CD14-positive monocyte (primary cell): Measurements from ENCODE around the gene TMEM212. TPM values are rescaled to one million over a fixed set of nuclear protein-coding genes. Genes with fewer than 3 reads are reported as not detected.

Source experiments
- DNase-seq, 3 donors: peaks; one replicate each; pipeline ENCODE4 v3.0.0-alpha.2; 2011 to 2022
- H2AFZ ChIP-seq: 2 replicates; pipeline ENCODE4 v1.6.0; 2012; ENCODE audit warnings: mild to moderate bottlenecking, low read depth, low read length, inconsistent platforms; ENCODE audit not compliant: insufficient read depth, poor library complexity, severe bottlenecking
- H3K27ac ChIP-seq, 2 donors: 1 replicate in 1 of 2; 2 replicates in 1 of 2; pipeline ENCODE4 v1.5.1; 2012 to 2013; ENCODE audit warnings: low read length in 2 of 2, control low read depth in 1 of 2, inconsistent platforms in 1 of 2, low read depth in 1 of 2, mild to moderate bottlenecking in 1 of 2
- H3K27me3 ChIP-seq, 2 donors: one replicate each; pipeline versions ENCODE4 v1.6.0 to v1.6.1; 2011 to 2013; ENCODE audit warnings: low read length in 2 of 2; ENCODE audit not compliant: control insufficient read depth in 2 of 2, insufficient read depth in 2 of 2
- H3K36me3 ChIP-seq, 2 donors: replicated peaks in 1 of 2; 1 replicate in 1 of 2; 2 replicates in 1 of 2; pipeline versions ENCODE4 v1.5.1 to v1.6.1; 2012 to 2013; ENCODE audit warnings: low read length in 2 of 2, control low read depth in 1 of 2, inconsistent platforms in 1 of 2, mild to moderate bottlenecking in 1 of 2; ENCODE audit not compliant: insufficient read depth in 2 of 2, control insufficient read depth in 1 of 2
- H3K4me1 ChIP-seq, 2 donors: 1 replicate in 1 of 2; 2 replicates in 1 of 2; pipeline versions ENCODE4 v1.5.1 to v1.6.1; 2012 to 2013; ENCODE audit warnings: low read length in 2 of 2, control low read depth in 1 of 2, inconsistent platforms in 1 of 2, mild to moderate bottlenecking in 1 of 2, moderate library complexity in 1 of 2; ENCODE audit not compliant: insufficient read depth in 2 of 2, control insufficient read depth in 1 of 2
- H3K4me2 ChIP-seq: replicated peaks from 2 replicates; pipeline ENCODE3; 2012; ENCODE audit warnings: low read length, moderate library complexity, mild to moderate bottlenecking; ENCODE audit not compliant: poor library complexity, severe bottlenecking; ENCODE audit errors: extremely low read depth
- H3K4me3 ChIP-seq, 3 experiments: fragments of 200-600 bp in 1 of 3; sonication (generic) in 1 of 3; replicated peaks in 1 of 3; 1 replicate in 2 of 3; 2 replicates in 1 of 3; pipeline ENCODE4 v1.5.1; 2011 to 2013; ENCODE audit warnings: low read length in 3 of 3, mild to moderate bottlenecking in 3 of 3, control low read depth in 2 of 3, low read depth in 2 of 3, inconsistent platforms in 1 of 3, moderate library complexity in 1 of 3
- H3K79me2 ChIP-seq: 2 replicates; pipeline ENCODE4 v1.6.0; 2012; ENCODE audit warnings: mild to moderate bottlenecking, control low read depth, inconsistent platforms, low read length, moderate library complexity; ENCODE audit not compliant: insufficient read depth
- H3K9ac ChIP-seq: 2 replicates; pipeline ENCODE4 v1.6.0; 2017; ENCODE audit warnings: low read length, mild to moderate bottlenecking; ENCODE audit not compliant: insufficient read depth, poor library complexity, severe bottlenecking
- H3K9me3 ChIP-seq, 2 donors: replicated peaks in 1 of 2; 1 replicate in 1 of 2; 2 replicates in 1 of 2; pipeline versions ENCODE4 v1.5.1 to v1.6.1; 2012 to 2013; ENCODE audit warnings: low read length in 2 of 2, control low read depth in 1 of 2; ENCODE audit not compliant: control insufficient read depth in 1 of 2, insufficient read depth in 1 of 2
- H4K20me1 ChIP-seq: 2 replicates; pipeline ENCODE4 v1.6.0; 2012; ENCODE audit warnings: mild to moderate bottlenecking, low read length, control low read depth, moderate library complexity; ENCODE audit not compliant: insufficient read depth
- H3K27ac Mint-ChIP-seq, 7 donors: one replicate each; pipeline ENCODE4 v1.8.0; 2020; ENCODE audit warnings: mild to moderate bottlenecking in 7 of 7, mixed read lengths in 7 of 7, moderate library complexity in 6 of 7, inconsistent platforms in 2 of 7
- H3K27me3 Mint-ChIP-seq, 3 donors: one replicate each; pipeline ENCODE4 v1.8.0; 2021 to 2022; ENCODE audit warnings: low read depth in 3 of 3, mild to moderate bottlenecking in 3 of 3, mixed read lengths in 3 of 3, moderate library complexity in 3 of 3, inconsistent platforms in 1 of 3
- H3K36me3 Mint-ChIP-seq, 2 donors: one replicate each; pipeline ENCODE4 v1.8.0; 2020; ENCODE audit warnings: mixed read lengths in 2 of 2, inconsistent platforms in 1 of 2, mild to moderate bottlenecking in 1 of 2
- H3K4me1 Mint-ChIP-seq: one replicate; pipeline ENCODE4 v1.8.0; 2020; ENCODE audit warnings: mild to moderate bottlenecking, mixed read lengths
- H3K4me3 Mint-ChIP-seq, 2 donors: one replicate each; pipeline ENCODE4 v1.8.0; 2020; ENCODE audit warnings: mild to moderate bottlenecking in 2 of 2, mixed read lengths in 2 of 2, moderate library complexity in 1 of 2
- H3K9me3 Mint-ChIP-seq, 7 donors: one replicate each; pipeline ENCODE4 v1.8.0; 2020 to 2022; ENCODE audit warnings: mixed read lengths in 7 of 7, mild to moderate bottlenecking in 6 of 7, moderate library complexity in 6 of 7, inconsistent platforms in 2 of 7
- intact Hi-C, 2 donors: fragments of 100-400 bp; cut with micrococcal nuclease; formaldehyde crosslinking; loops; one replicate each; pipeline versions ENCODE4 v1.15.0 to v1.15.1; 2023
- polyA plus RNA-seq, 3 donors: library from polyadenylated mRNA; depleted of rRNA in 1 of 3; unstranded in 2 of 3; stranded (reverse) in 1 of 3; fragments of 300-500 nt in 2 of 3; fragments of >200 nt in 1 of 3; fragmentation: Illumina TruSeq in 2 of 3; gene quantifications; 1 replicate in 2 of 3; 2 replicates in 1 of 3; pipeline ENCODE4 v1.2.3, GENCODE V29; 2012 to 2021
- TF ChIP-seq, protein P1 (sequence below): fragments of 200-600 bp; IDR thresholded peaks from one replicate; pipeline ENCODE4 v1.8.0; 2022; ENCODE audit warnings: antibody characterized with exemption, mild to moderate bottlenecking

TMEM212 gene
- polyA plus RNA-seq, 3 donors, result not detected

- intact Hi-C loops, result no loop called here
- no peaks in the 10 kb centered on the region for H3K36me3 ChIP-seq
- H3K4me3 ChIP-seq, result no peak overlapping the region
- H3K79me2 ChIP-seq, result no peaks in the 10 kb centered on the region
- no peak overlapping the region for H2AFZ ChIP-seq
- no peaks in the 10 kb centered on the region for H3K9me3 ChIP-seq
- no peak overlapping the region for H3K27ac ChIP-seq
- H3K4me2 ChIP-seq, result no peak overlapping the region
- H3K4me1 ChIP-seq, result no peaks in the 10 kb centered on the region
- Mint-ChIP-seq H3K4me1 (peaks cover 2% of the 10 kb centered on the region), H3K4me3 (no peak overlapping the region), H3K27ac (no peak overlapping the region), H3K36me3 (no peaks in the 10 kb centered on the region), H3K9me3 (no peaks in the 10 kb centered on the region), H3K27me3 (no peaks in the 10 kb centered on the region)
- H3K9ac ChIP-seq, result no peak overlapping the region
- no peak for DNase-seq
- TF ChIP-seq, protein P1, sequence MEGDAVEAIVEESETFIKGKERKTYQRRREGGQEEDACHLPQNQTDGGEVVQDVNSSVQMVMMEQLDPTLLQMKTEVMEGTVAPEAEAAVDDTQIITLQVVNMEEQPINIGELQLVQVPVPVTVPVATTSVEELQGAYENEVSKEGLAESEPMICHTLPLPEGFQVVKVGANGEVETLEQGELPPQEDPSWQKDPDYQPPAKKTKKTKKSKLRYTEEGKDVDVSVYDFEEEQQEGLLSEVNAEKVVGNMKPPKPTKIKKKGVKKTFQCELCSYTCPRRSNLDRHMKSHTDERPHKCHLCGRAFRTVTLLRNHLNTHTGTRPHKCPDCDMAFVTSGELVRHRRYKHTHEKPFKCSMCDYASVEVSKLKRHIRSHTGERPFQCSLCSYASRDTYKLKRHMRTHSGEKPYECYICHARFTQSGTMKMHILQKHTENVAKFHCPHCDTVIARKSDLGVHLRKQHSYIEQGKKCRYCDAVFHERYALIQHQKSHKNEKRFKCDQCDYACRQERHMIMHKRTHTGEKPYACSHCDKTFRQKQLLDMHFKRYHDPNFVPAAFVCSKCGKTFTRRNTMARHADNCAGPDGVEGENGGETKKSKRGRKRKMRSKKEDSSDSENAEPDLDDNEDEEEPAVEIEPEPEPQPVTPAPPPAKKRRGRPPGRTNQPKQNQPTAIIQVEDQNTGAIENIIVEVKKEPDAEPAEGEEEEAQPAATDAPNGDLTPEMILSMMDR, result no peak
- H3K27me3 ChIP-seq, result no peaks in the 10 kb centered on the region
- no peaks in the 10 kb centered on the region for H4K20me1 ChIP-seq
Observed at GRCh38 chr3:171892457-171892856, 49.3 kb downstream of the TMEM212 start.

DNA sequence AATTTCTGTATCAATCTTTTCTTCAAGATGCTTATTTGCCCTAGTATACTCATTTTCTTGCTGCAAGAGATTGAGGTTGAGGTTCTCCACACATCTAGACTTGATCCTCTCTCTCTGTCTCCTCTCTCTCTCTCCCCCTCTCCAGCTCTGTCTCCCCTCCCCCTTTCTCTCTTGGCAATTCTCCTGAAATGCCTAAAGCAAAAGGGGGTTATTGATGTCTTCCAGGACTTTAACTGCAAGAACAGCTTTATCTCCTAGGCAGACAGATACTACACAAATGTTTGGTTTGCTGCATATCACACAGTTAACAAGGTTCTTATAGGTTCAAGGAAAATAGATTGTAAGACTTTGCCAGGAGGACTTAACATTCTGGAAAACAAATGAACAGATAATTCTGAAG, 52.1 kb downstream of the TMEM212 start:
- H2AFZ ChIP-seq, result no peak overlapping the region
- TF ChIP-seq, protein P1, result no peak
- H3K36me3 ChIP-seq, result no peaks in the 10 kb centered on the region
- H3K9me3 Mint-ChIP-seq, result peaks cover 0 to 2% (median 0%) of the 10 kb centered on the region in 7 donors
- no peaks in the 10 kb centered on the region for H3K79me2 ChIP-seq
- H3K4me3 ChIP-seq, result no peak overlapping the region
- DNase-seq, result no peak
- H3K4me1 Mint-ChIP-seq, result peaks cover 4% of the 10 kb centered on the region
- no peaks in the 10 kb centered on the region for H3K27me3 ChIP-seq
- peak overlapping the region in 1 of 7 donors; percentile 33 for H3K27ac Mint-ChIP-seq
- H3K4me1 ChIP-seq, result no peaks in the 10 kb centered on the region
- no peak overlapping the region for H3K9ac ChIP-seq
- H3K36me3 Mint-ChIP-seq, result no peaks in the 10 kb centered on the region
- H3K27me3 Mint-ChIP-seq, result peaks cover 0 to under 1% (median 0%) of the 10 kb centered on the region in 3 donors
- intact Hi-C loops, result no loop called here
- H3K9me3 ChIP-seq, result no peaks in the 10 kb centered on the region
- H3K27ac ChIP-seq, result no peak overlapping the region
- no peaks in the 10 kb centered on the region for H4K20me1 ChIP-seq
- no peak overlapping the region for H3K4me3 Mint-ChIP-seq
- no peak overlapping the region for H3K4me2 ChIP-seq
